ENCODE results near the gene MEGF11.
"Not testable (repeated sequence)": the region's sequence is repeated elsewhere in the genome, so short reads cannot be mapped to it uniquely, and the experiment has no call there.

Gene MEGF11

DNA sequence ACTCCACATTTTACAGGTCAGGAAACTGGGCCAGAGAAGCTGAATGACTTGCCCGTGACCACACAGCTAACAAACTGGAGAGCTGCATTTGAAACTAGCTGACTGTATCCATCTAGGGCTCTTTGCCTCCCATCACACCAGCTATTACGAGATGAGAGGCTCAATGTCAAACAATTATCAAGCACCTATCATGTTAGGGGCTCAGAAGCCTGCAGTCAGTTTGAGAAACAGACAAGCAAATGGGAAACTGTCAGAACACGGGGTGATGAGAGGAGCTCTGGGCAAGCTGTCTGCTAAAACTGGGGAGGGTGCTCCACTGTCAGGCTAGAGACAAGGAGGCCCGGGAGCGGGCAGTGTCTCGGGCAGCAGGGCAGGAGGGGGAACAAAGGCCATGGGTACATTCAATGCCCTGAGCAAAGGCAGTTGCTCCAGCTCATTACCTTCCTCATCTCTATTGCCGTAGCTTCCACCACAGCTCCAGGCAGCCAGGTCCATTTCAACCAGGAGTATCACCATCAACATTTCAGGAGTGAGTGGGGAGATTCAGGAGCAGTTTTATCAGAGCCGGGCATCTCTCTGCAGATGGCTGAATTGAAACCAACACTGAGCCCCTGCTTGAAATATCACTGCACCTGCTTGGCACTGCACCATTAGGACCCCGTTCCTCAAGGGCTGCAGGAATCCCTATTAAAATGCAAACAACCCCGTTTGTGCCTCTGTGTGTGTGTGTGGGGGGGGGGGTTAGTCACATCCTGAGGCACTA is 261.6 kb downstream of the MEGF11 start:
- DNase-seq = peak; percentile 28

DNA sequence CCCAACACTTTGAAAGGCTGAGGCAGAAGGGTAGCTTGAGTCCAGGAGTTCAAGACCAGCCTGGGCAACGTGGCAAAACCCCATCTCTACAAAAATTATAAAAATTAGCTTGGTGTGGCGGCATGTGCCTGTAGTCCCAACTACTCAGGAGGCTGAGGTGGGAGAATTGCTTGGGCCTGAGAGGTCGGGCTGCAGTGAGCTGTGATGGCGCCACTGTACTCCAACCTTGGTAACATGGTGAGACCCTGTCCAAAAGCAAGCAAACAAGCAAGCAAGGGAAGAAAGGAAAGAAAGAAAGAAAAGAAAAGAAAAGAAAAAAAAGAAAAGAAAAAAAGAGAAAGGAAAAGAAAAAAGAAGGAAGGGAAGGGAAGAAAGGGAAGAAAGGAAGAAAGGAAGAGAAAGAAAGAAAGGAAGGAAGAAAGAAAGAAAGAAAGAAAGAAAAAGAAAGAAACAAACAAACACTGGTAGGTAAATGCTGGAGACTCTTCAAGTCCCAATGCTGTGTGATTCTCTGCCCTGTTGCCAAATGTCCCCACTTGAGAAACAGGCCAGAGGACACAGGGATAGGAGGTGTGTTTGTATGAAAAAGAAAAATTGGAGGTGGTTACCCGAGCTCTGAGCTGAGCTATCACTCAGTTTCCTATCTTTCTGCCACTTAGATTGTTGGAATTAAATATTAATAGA is 263.1 kb downstream of the MEGF11 start:
- DNase-seq = no peak

DNA sequence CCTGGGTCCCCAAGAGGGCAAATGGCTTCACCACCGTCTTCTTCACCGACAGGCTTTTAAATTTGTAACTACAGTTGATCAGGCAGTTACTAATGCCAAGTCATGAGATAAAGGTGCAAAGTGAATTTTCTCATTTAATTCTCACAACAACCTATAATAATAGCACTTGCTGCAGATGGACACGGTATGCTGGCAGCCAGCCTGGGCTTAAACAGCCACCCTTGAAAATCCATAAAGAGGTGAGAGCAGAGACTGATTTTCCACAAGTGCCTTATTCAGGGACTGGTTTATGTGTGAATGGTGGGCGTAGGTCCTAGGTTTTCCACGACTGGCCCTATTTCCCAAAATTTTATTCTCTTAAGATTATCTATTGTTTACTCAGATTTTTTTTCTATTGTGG is 266.4 kb downstream of the MEGF11 start:
- no peak for DNase-seq

DNA sequence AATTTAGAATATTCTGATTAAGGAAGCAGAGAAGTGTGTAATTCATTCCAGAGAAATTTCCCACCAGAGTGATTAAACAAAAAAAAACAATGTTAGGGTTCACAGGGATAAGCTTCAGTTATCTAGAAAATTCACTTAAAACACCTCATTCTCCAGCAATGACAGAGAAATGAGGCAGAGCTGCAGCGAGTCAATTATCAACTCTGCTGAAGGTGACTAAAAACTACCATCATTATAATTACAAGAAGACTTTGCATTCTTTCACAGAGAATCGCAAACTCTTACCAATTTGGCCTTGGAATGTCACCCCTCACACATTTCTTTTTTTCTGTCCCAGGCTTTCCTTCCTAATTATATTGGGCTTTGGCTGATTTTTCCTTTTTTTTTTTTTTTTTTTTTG is 267.1 kb downstream of the MEGF11 start:
- DNase-seq = no peak

DNA sequence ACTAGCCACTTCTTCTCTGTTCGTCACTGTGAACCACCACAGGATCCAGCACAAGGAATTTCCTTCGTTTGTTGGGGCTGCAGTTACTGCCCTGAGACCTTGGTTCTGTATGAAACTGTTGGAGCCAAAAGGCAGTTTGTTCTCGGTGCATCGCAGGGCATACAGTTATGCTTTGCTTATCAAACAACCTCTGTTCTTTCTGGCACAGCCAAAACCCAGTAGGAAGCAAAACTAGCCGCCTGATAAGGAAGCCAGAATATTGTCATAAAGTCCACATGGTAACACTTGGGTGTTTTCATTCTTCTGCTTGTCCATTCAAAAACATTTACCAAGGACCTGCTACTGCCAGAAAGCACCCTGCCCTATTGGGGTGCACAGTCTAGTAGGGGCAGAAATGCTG is 268.2 kb downstream of the MEGF11 start:
- DNase-seq = no peak

DNA sequence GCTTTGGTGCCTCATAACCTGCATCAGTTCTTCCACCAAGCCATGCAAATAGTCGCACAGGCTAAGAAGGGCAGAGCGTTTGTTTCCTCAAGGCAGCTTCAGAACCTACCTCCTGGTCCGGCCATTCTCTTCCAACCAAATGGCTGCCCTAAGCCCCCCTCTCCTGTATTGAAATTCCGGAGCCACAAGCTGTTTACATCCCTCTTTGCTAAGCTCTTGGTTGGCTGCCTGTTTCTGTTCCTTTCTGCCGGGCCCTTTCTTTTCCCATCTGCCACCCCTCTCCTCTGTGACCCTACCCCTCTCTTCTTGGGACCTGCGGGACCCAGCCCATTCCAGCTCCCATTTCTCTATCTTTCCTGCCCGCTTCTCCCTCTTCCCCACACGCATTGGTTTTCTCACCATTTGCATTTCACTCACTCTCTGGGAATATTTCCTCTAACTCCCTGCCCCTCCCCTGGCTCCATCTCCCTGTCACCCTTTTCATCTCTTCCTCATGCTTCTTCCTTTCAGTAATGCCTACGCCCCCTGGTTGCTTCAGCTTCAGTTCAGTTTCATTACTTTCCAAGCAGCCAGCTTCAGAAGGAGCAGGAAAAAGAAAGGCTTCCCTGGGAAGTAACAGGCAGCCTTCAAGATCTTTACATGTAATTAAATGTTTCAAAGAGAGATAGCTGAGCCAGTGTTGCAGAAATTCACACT is 270.8 kb downstream of the MEGF11 start:
- DNase-seq = no peak

DNA sequence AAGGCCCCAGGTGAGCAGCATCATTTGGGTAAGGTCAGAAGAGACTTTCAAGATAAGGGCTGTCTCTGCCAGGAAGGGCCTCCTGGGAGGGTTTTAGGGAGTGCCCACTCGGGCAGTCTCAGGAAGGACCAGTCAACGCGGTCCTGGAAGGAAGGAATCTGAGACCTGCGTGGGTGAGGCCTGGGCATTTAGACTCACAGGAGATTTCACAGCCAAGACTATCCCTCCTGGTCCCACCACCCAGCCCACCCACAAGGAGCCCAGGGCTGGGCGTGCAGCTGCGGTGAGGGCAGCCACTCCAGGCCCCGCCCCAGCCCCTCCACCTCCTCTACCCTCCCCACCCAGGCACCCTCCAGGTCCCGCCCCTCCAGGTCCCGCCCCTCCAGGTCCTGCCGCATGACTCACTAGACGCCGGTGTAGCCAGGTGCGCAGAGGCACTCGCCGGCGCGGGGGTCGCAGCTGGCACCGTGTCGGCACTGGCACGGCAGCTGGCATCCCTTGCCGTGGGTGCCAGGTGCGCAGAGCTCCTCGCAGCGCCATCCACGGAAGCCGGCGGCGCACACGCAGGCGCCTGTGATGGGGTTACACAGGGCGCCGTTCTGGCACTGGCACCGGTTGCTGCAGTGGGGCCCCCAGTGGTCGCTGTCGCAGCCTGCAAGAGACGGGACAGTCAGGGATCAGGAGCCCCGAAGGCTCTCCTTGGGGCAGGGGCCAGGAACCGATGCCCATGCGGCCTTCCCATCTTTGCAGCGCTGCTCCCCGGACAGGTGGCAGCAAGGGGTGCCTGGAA is 271.5 kb downstream of the MEGF11 start:
- peak; percentile 22 for DNase-seq

DNA sequence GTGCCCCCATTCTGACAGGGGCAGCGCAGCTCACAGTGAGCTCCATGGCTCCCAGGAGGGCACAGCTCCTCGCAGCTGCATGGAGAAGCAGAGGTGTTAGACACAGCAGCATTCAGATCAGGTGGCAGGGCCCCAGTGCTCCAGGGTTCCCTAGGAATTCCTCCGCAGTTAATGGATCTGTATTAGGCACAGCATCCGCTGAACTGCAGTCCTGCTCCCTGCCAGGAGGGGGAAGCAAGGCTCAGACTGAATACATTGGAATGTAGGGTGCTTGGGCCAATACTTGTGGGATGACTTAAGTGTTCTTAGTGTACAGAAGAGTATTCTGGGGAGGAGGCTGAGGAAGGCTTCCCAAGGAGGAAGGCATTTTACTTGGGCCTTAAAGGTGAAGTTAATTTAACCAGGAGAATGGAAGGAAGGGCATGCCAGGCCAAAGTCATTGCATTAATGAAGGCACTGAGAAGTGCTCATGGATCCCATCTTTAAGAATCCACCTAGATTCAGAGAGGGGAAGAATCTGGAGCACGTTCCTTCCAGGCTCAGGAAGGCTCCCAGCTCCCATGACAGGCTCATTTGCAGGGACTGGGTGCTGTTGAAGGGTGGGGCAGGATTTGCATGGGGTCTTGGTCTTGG is 272.6 kb downstream of the MEGF11 start:
- DNase-seq = no peak

DNA sequence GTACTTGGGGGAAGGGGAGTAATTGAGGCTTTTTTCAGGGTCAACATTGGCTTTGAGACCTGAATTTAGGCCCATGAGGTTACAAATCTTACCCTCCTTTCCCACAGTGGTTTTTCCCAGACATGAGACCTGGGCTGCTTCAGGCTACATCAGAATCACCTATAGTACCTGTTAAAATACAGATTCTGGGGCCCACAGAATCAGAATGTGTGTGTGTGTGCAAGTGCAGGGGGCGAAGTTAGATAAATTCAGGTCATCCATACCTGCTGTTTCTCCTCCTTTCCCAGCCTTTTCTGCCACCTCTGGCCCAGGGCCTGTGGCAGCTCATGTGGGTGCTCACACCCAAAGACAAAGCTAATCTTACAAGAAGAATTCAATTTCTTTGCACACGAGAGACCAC is 273.7 kb downstream of the MEGF11 start:
- no peak for DNase-seq

DNA sequence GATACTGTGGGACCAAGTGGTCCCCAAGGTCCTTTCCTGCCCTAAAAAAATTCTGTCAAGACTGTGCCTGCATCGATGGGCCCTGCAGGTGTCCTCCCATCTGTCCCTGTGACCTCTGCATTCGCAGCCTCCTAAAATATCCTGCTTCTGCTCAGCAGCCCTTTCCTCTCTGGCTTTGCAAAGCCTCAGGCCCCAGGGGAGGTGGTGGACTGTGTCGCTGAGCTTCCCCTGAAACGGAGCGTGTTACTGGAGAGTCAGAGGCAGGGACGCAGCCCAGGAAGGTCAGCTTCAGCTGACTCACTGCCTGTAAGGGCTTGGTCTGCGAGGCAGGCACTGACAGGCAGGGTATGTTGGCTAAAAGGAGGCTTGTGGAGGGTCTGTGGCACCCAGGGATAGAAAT is 274.2 kb downstream of the MEGF11 start:
- DNase-seq = no peak

DNA sequence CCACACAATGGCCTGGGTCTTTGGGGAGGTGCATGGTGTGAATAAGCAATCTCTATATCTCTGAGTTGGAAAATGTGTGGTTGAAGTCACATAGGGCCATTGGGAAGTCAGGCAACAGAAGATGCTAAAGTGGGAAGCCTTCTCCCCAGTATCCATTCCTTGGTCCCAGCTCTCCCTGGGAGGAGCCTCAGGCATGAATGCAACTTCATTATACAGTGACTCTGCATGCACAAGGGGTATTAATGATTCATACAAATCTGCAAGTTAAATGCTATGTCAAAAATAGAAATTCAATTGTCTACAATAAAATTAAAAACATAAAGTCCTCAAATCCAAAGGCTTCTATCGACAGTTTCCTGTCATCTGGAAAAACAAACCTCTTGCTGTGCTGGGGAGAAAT is 275.4 kb downstream of the MEGF11 start:
- DNase-seq = no peak

DNA sequence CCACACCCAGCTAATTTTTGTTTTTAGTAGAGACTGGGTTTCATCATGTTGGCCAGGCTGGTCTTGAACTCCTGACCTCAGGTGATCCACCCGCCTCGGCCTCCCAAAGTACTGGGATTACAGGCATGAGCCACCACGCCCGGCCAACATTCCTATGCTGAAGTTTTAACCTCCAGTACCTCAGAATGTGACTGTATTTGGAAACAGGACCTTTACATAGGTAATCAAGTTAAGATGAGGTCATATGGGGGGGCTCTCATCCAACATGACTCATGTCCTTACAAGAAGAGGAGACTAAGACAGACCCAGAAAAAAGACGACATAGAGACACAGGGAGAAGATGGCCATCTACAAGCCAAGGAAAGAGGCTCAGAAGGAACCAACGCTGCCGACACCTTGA is 277.4 kb downstream of the MEGF11 start:
- DNase-seq = not testable (repeated sequence)

DNA sequence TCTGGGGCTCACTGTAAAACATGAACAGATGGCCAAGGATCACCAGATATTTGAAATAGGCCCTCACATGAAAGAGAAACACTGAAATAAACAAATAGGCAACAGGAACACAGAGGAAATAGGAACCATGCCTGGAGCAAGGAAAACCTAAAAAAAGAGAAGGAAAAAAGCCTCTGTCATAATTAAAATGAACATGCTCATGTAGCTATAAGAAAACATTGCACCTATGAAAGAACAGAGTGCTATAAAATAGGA is 281.9 kb downstream of the MEGF11 start:
- no peak for DNase-seq

DNA sequence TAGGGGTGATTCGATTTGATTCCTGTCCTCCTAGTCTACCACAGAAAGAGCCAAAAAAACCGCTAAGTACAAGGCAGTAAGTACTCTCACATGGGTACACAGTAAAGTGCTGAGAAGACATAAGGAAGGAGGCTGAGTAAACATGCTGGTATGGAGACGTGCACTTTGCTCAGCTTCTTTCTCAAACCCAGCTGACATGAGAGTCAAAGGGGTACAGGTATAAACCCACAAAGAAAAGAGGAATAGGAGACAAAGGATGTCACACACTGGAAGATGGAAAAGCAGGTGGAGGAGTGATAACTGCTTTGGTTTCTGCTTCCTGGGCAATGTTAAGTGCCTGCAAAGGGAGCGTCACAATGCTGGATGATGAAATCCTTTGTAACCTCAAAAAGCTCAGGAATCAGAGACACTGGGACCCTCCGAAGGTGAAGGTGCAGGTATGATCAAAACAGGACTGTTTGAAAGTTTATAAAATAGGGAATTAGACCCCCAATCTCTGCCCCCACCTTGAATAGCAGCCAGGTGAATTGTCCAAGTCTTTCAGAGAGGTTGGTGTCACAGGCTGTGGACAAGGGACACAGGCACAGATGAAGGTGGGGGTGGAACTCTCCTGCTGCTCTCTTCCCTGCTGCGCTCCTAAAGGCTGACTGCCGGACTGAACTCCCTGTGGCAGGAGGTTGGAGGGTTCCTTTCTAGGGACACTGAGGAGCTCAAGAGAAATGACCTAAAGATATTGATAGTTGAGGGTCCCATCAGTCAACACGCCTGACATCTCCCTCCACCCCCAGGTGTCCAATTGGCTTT is 282.4 kb downstream of the MEGF11 start:
- DNase-seq = peak; percentile 9

DNA sequence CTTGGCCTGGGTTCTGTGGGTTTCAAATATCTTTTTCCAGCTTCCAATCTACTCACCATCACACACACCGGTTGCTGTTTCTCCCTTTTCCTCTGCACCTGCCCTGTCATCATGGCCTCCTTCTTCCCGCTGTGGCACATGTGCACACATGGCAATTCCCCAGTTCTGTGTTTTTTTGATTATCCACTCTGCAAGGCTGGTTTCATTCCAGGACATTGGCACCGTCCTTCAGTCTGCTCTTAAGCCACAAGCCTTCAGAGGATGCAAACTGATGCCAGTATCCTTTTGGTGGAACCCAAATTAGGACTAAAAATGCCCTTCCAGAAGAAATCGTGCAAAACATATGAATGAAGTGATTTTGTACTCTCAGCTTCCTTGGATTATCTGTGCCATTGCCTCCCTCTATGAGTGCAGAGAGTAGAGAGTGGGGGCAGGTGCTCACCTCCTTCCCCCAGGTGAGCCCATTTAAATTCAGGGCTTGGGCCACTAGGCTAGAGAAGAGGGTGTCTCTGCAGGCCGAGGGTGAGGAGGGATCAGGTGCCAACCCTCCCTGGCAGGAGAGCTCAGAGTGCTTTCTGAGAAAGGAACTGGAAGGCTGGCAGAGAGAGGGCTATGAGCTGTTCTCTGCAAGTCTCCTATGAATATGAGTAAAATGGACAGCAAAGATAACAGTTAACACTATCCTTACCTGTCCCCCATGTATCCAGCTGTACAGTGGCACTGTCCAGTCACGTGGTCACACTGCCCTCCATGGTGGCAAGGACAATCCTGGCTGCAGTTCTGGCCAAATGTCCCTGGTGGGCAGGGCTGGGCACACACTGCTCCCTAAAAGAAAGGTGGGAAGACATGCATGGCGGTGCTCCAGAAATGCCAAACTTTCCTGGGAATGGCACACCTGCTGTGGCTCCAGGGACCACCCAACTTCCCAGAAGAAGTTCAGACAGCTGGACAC is 283.4 kb downstream of the MEGF11 start:
- no peak for DNase-seq

DNA sequence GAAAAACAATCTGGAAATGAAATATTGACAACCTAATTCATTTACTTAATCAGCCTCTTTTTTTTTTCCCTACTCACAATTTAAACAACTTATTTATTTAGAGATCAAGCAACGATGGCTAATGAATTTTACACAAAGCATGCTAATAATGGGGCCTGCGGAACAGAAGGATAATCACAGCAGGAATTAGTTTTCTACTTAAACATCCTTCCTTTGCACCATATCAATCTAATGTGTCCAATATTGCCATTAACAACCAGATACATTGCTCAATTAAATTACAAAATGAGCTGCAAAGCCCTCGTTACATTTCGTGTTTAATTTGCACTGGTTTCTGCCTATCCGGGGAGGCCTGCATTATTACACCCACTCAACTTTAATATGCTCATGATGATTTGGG is 285.0 kb downstream of the MEGF11 start:
- no peak for DNase-seq

DNA sequence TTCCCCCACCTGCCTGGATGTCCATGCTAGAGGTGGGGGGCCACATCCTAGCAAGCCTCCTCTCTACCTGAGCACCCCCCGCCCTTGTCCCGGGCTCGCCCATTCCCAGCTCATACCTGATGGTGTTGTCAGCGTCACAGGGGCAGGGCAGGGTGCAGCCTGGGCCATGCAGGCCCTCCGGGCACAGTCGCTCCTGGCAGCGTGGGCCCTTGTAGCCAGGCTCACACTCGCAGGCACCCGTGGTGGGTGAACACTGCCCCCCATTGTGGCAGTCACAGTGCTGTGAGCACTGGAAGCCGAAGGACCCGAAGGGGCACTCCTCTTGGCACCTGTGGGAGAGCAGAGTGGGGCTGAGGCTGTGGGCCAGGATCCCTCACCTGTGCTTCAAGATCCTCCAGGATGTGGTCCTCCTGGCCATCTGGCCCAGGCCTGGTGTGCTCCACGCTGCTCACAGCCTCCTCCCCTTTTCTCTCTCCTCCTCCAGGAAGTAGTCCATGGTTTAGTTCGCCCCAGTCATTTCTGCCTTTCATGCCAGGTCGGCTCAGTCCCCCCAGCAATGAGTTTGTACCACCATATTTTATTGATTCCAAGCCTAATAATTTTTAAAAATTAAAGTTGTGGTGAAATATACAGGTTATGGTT is 288.6 kb downstream of the MEGF11 start:
- no peak for DNase-seq

DNA sequence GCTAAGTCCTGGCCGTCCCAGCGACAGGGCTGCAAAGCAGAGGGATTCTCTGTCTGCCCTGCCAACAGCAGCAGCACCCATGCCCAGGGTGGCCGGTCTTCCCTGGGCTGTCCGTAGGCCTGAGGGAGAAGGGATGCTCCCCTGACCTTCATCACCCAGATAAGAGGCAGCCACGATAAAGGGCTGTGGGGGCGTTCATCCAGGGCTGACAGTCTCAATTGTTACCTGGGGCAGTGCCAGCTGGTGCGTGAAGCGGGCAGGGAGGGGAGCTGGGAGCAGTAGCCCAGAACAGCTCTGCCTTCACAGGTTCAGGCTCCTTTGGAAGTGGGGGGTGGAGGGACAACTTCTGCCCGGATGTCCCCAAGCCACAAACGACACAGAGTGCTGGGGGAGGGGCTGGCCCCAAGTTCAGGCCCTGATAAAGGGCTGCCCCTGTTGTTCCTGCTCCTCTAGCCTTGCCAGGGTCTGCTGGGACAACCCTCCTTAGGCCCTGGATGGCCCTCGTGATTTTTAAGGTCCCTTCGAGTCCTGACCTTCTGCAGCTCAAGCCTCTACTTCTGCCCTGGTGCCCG is 289.6 kb downstream of the MEGF11 start:
- no peak for DNase-seq

DNA sequence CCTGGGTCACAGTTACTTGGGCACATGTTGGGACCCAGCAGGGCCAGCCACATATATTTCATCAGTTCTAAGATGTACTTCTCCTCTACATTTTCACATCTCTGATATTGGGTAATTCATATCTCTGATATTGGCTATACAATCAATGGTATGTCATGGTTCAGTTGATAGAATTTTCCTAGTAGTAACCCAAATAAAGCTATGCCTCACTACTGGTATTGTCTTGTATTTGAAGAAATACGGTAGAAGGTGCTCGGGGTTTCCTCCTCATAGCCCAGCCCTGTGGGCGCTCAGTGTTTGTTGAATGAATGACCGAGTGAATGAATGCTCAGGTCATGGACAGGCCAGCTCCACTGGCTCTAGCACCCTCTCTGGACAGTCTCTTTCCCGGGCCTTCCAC is 290.2 kb downstream of the MEGF11 start:
- DNase-seq = no peak

DNA sequence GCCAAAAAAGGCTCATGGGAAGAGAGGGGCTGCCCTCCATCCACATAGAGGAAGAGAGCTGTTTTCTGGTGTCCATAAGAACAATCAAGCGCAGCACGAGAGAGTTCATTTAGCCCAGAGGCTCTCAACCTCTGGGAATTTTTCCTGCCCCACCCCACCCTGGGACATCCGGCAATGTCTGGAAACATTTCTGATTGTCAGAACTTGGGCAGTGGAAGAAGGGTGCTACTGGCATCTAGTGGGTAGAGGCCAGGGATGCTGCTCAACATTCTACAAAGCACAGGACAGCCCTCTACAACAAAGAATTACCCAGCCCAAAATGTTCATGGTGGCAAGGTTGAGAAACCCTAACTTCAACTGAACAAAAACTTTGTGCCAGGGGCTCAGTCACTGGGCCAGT is 291.4 kb downstream of the MEGF11 start:
- no peak for DNase-seq
